PC-3 (cell line): ENCODE data around the gene CCAR1.
"Not testable (repeated sequence)": the region's sequence is repeated elsewhere in the genome, so short reads cannot be mapped to it uniquely, and the experiment has no call there.

Experiments
- CTCF ChIP-seq: fragments of 300-600 bp; sonication (generic); conservative IDR thresholded peaks from 2 replicates; pipeline ENCODE4 v1.5.1; 2017; ENCODE audit warnings: antibody characterized with exemption, low read depth, mild to moderate bottlenecking, low read length
- EZH2 ChIP-seq: fragments of 300-600 bp; sonication (generic); IDR thresholded peaks from one replicate; pipeline ENCODE4 v1.6.1; 2017; ENCODE audit warnings: antibody characterized with exemption, mild to moderate bottlenecking, low read length; ENCODE audit not compliant: unreplicated experiment

GRCh38 chr10:68740676-68741075 is 19.6 kb downstream of the CCAR1 start:
- not testable (repeated sequence) for TF ChIP-seq CTCF, EZH2
